GM11168 (cell line): ENCODE data around the gene CDH13.

Experiments
- in situ Hi-C: fragments of 300-500 bp; cut with MboI; formaldehyde crosslinking; loops from one replicate; pipeline ENCODE4 v1.12.0; 2022; ENCODE audit warnings: low sequenced_read_pairs; ENCODE audit not compliant: unreplicated experiment

Gene CDH13

GRCh38 chr16:83490073-83490472, 863.3 kb downstream of the CDH13 start:
- in situ Hi-C loops, result no loop called here

DNA sequence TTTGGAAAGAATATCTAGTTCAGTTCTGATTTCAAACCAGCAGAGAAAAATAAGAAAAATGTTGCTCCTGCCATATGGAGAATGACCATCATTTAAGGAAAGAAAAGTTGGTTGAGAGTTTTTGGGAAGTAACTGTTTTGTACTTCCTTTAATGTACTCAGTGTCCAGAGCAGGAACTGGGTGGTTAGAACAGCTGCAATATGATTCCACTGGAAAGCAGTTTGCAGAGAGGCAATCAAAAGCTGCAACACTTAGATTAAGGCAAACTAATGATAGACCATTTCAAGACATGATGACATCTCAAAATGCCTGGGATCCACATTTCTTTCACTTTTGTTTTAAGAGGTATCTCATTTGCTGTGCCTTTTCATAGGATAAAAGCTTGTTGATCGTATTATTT, 867.7 kb downstream of the CDH13 start:
- in situ Hi-C loops, result no loop called here

DNA sequence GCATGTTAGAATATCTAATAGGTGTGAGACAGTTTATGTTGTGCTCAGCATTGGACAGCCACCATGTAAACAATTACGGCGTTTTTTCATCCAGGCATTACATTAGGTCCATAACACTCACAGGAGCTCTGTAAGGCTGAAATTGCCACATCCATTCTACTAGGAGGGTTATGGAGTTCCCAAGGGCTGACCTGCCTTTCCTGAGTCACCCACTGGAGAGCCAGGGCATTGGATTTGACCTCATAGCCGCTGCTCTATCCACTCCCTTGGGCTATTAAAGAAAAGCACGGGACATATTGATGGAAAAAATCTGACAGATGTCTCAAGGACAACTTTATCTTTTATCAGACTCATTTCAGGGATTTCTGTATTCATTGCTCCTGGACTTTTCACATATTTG, 874.7 kb downstream of the CDH13 start:
- in situ Hi-C loops, result no loop called here

DNA sequence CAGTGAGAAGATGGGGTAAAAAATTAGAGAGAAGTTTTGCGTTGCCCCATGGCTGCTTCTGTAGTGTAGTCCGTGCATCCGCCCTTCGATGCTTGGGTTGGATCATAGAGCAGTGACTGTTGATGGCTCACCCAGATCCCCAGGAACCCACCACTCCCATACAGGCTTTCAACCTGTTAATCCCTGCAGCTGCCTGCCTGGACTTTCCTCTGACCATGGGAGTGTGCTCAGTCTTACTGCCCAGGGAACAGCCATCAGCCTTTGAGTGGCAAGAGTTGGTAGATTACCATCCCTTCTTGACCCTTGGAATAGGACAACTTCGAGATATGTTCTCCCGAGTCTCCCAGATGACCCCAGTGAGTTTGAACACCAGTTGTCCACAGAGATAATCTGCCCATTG, 881.5 kb downstream of the CDH13 start:
- in situ Hi-C loops, result no loop called here

GRCh38 chr16:83509316-83509715, 882.5 kb downstream of the CDH13 start:
- in situ Hi-C loops, result no loop called here

DNA sequence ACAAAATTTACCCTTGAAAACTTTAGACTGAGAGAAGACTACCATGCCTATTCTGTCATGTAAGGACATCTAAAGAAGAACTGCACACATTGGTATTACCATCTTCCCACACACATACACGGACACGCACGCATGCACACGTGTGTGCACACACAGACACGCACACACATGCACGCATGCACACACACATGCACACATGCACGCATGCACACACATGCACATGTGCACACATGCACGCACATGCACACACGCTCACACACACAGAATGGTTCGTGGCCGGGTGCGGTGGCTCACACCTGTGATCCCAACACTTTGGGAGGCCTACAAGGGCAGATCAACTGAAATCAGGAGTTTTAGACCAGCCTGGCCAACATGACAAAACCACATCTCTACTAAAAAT, 884.1 kb downstream of the CDH13 start:
- in situ Hi-C loops, result no loop called here

GRCh38 chr16:83513008-83513755, 886.4 kb downstream of the CDH13 start:
- in situ Hi-C loops, result no loop called here

DNA sequence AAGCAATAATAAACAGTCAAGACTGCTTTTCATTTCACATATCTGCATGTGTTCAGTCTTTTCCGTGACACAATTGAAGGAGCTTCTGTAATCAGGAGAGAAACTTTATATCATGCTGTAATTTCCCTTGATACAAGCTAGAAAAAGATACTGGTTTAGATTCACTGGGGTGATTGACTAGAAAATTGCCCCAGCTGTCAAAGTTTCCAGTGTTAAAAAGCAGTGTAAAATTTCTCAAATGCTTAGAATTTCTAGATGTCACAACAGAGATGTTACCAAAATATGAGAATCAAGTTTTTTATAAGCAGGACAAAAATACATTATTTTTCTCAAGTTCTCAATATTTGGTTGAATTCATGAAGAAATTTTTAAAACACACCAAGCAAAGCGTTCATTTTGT, 888.6 kb downstream of the CDH13 start:
- in situ Hi-C loops, result no loop called here

DNA sequence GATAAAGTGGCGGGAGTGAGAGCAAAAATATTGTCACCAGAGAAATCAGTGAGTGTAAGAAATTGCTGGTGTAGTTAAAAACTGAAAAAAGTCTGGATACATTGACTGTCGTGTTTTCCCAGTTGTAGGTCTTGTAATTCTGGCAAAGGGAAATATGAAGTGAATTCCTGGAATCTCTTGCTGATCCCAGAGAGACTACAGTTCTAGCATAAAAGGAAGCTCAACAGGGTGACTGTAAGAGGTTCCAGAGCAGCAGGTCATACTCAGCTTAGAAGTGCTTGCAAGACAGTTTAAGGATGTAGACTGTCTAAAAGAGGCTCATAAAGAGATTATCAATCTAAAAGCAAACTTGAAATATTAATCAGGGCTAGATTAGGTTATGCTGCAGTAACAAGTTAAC, 890.2 kb downstream of the CDH13 start:
- in situ Hi-C loops, result no loop called here

DNA sequence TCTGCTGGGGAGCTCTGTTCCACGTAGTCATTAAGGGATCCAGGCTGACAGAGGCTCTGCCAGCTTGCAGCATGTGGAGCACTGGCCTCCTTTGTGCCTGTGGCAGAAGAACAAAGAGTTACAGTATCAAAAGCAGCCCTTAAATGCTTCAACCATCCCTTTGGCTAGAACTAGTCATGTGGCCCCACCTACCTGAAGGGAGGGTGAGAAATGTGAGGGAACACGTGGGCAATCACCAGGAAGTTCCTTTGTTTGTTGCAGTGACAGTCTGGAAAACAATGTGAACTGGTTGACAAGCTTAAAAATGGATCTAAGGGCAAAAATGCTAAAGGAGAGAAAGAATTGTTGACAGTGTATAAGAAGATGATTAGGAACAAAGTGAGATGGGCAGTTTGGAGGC, 890.6 kb downstream of the CDH13 start:
- in situ Hi-C loops, result no loop called here

DNA sequence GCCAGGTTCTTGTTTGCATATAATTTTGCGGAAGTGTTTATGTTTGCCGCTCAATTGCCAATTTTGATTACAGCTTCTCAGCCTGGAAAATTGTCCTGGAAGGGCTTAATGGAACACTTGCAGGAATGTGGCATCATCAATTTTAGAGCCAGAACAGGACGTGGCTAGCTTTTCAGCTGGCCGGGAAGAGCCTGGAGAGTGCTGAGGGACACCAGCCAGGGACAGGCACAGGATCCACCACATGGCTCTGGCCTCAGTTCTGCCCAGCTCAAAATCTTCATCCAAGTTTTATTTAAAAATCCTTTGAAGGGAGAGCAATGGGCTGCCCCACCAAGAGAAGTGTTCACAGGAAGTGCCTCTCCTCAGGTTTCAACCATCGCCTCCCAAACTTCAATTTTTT, 893.8 kb downstream of the CDH13 start:
- in situ Hi-C loops, result no loop called here

DNA sequence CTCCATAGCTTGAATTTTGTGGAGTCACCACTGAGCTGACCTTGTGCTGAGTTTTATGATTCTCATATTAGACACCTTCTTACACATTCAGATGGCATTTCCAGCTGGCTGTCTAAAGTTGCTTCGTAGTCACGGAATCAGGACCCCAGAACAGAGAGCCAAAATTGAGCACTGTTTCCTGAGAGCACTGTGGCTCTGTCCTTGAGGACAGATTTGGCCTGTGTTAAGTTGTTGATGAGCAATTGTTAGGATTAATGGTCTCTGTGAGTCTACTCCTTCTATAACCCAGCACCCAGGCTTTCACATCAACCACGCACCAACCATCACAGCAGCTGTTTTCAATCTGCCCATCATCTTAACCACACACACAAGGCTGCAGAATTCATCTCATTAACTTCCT, 903.5 kb downstream of the CDH13 start:
- in situ Hi-C loops, result no loop called here

DNA sequence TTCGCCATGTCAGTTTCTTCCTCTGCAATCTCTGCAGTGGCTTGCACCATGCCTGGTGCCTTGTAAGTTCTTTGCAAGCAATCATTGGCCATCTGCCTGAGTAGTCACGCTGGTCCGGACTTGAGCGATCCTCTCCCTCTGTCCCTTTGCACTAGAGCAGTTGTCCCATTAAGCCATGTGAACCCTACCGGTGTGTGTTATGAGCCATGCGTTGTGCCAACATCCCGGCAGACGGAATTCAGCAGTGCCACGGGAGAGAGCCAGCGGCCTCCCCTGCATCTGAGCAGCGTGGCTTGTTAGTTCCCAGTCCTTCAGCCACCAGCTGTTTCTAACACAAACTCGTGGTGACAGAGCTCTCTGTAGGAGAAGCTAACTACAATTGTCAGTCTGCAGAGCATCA, 905.9 kb downstream of the CDH13 start:
- in situ Hi-C loops, result no loop called here

DNA sequence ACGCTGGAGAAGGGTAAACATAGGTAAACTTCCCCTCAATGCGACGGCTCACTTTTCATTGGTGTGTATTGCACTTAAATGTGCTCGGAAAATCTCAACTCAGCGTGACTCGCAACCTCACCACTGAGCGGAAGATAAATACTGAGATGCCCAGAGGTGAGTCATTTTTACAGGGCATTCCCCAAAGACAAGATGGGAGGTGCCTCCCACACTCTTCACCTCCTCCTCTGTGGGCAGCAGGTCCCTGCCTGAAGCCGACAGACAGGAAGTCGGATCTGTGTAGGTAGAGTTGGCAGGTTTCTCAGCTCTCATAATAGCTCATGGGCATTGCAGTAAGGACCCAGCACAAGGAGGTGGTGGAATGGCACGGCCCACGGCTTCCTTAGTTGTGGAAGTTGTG, 906.4 kb downstream of the CDH13 start:
- in situ Hi-C loops, result no loop called here

DNA sequence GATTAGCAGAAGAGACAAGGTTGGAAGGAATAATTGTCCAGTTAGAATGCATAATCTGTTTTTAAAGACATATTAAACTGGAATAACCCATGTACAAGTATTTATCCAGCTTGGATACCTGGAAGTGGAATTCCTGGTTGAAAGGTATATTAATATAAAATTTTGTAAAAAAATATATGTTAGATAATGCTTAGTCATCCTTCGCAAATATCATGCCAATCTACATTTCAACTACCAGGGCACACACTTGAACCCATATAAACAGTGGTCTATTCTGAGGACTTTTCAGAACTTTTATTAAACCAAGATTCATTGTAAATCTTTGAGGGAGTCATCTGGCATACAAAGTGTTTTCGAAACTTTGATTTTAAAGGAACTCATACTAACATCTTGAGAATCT, 911.9 kb downstream of the CDH13 start:
- in situ Hi-C loops, result no loop called here

GRCh38 chr16:83539736-83540490, 913.1 kb downstream of the CDH13 start:
- in situ Hi-C loops, result no loop called here

GRCh38 chr16:83541231-83541630, 914.5 kb downstream of the CDH13 start:
- in situ Hi-C loops, result no loop called here

GRCh38 chr16:83542491-83542890, 915.7 kb downstream of the CDH13 start:
- in situ Hi-C loops, result no loop called here

GRCh38 chr16:83549316-83550182, 922.8 kb downstream of the CDH13 start:
- in situ Hi-C loops, result no loop called here

DNA sequence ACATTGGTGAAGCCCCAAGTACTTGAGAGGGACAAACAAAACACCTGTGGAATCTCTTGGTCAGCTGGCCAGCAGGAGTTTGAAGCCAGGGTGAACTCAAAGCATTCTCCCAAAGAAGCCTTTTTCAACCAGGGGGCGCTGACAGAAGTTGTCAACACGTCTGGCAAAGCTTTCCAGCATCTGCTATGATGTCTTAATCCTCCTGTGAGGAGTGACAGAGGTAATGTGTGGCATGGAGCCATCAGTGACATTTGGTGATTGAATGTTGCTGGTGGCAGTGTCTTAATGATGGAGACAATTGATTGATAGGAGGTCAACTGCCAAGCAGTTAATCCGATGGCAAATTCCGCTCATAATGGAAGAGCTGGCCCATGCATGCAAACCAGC, 923.4 kb downstream of the CDH13 start:
- in situ Hi-C loops, result no loop called here

DNA sequence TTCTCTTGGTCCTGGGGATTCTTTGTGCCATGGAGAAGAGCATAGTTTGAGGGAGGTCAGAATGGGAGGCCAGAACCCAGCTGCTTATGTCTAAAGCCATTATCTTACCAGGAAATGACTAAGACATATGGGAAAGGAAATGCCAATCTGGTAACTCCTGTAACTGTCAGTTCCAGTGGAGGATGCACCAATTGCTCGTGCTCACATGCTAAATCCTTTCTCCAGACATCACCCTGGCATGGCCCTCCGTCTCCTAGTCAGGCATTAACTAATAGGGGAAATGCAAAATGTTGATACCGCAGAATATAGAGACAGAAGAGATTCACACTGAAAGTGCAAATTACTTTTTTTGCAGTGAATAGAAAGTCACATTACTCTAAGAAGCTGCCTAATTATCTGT, 925.5 kb downstream of the CDH13 start:
- in situ Hi-C loops, result no loop called here
